Measurements from ENCODE around the gene COX11.

- TF ChIP-seq, protein P1, sequence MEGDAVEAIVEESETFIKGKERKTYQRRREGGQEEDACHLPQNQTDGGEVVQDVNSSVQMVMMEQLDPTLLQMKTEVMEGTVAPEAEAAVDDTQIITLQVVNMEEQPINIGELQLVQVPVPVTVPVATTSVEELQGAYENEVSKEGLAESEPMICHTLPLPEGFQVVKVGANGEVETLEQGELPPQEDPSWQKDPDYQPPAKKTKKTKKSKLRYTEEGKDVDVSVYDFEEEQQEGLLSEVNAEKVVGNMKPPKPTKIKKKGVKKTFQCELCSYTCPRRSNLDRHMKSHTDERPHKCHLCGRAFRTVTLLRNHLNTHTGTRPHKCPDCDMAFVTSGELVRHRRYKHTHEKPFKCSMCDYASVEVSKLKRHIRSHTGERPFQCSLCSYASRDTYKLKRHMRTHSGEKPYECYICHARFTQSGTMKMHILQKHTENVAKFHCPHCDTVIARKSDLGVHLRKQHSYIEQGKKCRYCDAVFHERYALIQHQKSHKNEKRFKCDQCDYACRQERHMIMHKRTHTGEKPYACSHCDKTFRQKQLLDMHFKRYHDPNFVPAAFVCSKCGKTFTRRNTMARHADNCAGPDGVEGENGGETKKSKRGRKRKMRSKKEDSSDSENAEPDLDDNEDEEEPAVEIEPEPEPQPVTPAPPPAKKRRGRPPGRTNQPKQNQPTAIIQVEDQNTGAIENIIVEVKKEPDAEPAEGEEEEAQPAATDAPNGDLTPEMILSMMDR (IDR thresholded peaks at IDR 0.05) = no peak
- TF ChIP-seq, protein P2, sequence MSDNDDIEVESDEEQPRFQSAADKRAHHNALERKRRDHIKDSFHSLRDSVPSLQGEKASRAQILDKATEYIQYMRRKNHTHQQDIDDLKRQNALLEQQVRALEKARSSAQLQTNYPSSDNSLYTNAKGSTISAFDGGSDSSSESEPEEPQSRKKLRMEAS (IDR thresholded peaks at IDR 0.05; ENCODE audit: low read depth) = no peak
- TF ChIP-seq SIN3A (IDR thresholded peaks at IDR 0.05; ENCODE audit: borderline replicate concordance, low read depth, low read length) = no peak
- no peak for TF ChIP-seq TAF1 (IDR thresholded peaks at IDR 0.05; ENCODE audit: borderline replicate concordance, low read depth, low read length)
- TF ChIP-seq JUND (IDR thresholded peaks at IDR 0.05) = no peak
- TF ChIP-seq MXI1 (IDR thresholded peaks at IDR 0.05; ENCODE audit: low read depth, low read length) = no peak
- TF ChIP-seq RXRA (IDR thresholded peaks at IDR 0.05; ENCODE audit: borderline replicate concordance, low read depth) = no peak
- TF ChIP-seq, protein P3, sequence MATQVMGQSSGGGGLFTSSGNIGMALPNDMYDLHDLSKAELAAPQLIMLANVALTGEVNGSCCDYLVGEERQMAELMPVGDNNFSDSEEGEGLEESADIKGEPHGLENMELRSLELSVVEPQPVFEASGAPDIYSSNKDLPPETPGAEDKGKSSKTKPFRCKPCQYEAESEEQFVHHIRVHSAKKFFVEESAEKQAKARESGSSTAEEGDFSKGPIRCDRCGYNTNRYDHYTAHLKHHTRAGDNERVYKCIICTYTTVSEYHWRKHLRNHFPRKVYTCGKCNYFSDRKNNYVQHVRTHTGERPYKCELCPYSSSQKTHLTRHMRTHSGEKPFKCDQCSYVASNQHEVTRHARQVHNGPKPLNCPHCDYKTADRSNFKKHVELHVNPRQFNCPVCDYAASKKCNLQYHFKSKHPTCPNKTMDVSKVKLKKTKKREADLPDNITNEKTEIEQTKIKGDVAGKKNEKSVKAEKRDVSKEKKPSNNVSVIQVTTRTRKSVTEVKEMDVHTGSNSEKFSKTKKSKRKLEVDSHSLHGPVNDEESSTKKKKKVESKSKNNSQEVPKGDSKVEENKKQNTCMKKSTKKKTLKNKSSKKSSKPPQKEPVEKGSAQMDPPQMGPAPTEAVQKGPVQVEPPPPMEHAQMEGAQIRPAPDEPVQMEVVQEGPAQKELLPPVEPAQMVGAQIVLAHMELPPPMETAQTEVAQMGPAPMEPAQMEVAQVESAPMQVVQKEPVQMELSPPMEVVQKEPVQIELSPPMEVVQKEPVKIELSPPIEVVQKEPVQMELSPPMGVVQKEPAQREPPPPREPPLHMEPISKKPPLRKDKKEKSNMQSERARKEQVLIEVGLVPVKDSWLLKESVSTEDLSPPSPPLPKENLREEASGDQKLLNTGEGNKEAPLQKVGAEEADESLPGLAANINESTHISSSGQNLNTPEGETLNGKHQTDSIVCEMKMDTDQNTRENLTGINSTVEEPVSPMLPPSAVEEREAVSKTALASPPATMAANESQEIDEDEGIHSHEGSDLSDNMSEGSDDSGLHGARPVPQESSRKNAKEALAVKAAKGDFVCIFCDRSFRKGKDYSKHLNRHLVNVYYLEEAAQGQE (IDR thresholded peaks at IDR 0.05; ENCODE audit: low read depth, low read length) = no peak
- no peak for TF ChIP-seq NFIC (IDR thresholded peaks at IDR 0.05; ENCODE audit: borderline replicate concordance)
- TF ChIP-seq EP300 (IDR thresholded peaks at IDR 0.05; ENCODE audit: borderline replicate concordance in 1 of 2, low read depth in 1 of 2, low read length in 1 of 2) = no peak
- no peak for TF ChIP-seq PBX3 (IDR thresholded peaks at IDR 0.05)
These were observed 4.1 kb upstream of the COX11 start for GRCh38 chr17:54972406-54973138.

Data from SK-N-SH (cell line).